IMR-90 (cell line): ENCODE measurements around the gene OXLD1. TPM values are rescaled to one million over a fixed set of nuclear protein-coding genes. Genes with fewer than 3 reads are reported as not detected.

Experiments
- ATAC-seq: fragments of 200-7000 bp; cut with Tn5 transposase; 2 replicates; pipeline ENCODE4 v1.9.1; 2020; ENCODE audit warnings: low read depth, mild to moderate bottlenecking, moderate library complexity
- BruUV-seq: library from RNA; stranded (reverse); fragments of 400-500 nt; replicated peaks from 2 replicates; lab custom pipeline; 2021; lab: Mats Ljungman, UMichigan
- CTCF ChIA-PET: fragments of 300-600 bp; formaldehyde crosslinking; extraction: SDS; loops from one replicate; lab custom pipeline; 2021; ENCODE audit warnings: antibody characterized with exemption; lab: Yijun Ruan, JAX
- POLR2A ChIA-PET: fragments of 300-600 bp; sonication (Branson Sonifier 250); formaldehyde crosslinking; loops from one replicate; lab custom pipeline; 2022; ENCODE audit warnings: antibody characterized with exemption; ENCODE audit not compliant: unreplicated experiment; lab: Charles Lee
- DNase-seq: peaks from one replicate; pipeline ENCODE4 v3.0.0; 2013
- H2AFZ ChIP-seq: replicated peaks from 2 replicates; pipeline ENCODE3; 2013; ENCODE audit warnings: low read length, mild to moderate bottlenecking; ENCODE audit not compliant: poor library complexity
- H2AK5ac ChIP-seq: 2 replicates; pipeline ENCODE4 v1.6.1; 2013; ENCODE audit warnings: low read depth, low read length, inconsistent platforms
- H2AK9ac ChIP-seq: replicated peaks from 2 replicates; pipeline ENCODE3; 2013; ENCODE audit warnings: mild to moderate bottlenecking, low read depth, low read length, moderate library complexity; ENCODE audit not compliant: poor library complexity
- H2BK120ac ChIP-seq: 2 replicates; pipeline ENCODE4 v1.6.1; 2013; ENCODE audit warnings: low read depth, low read length, inconsistent platforms
- H2BK15ac ChIP-seq: 3 replicates; pipeline ENCODE4 v1.6.1; 2013; ENCODE audit warnings: low read depth, low read length, inconsistent platforms
- H2BK20ac ChIP-seq: 2 replicates; pipeline ENCODE4 v1.6.1; 2013; ENCODE audit warnings: low read depth, mild to moderate bottlenecking, inconsistent platforms, low read length, moderate library complexity
- H2BK5ac ChIP-seq: 2 replicates; pipeline ENCODE4 v1.6.1; 2013; ENCODE audit warnings: mild to moderate bottlenecking, low read depth, low read length, inconsistent platforms; ENCODE audit not compliant: poor library complexity, severe bottlenecking
- H3K14ac ChIP-seq: replicated peaks from 2 replicates; pipeline ENCODE4 v1.6.1; 2013; ENCODE audit warnings: low read depth, low read length, inconsistent platforms
- H3K18ac ChIP-seq: 2 replicates; pipeline ENCODE4 v1.6.1; 2013; ENCODE audit warnings: low read depth, low read length, control low read depth
- H3K23ac ChIP-seq: 2 replicates; pipeline ENCODE4 v1.6.1; 2013; ENCODE audit warnings: low read depth, low read length, inconsistent platforms
- H3K27ac ChIP-seq: 2 replicates; pipeline ENCODE4 v1.5.1; 2013; ENCODE audit warnings: mild to moderate bottlenecking, control low read depth, low read length; ENCODE audit not compliant: insufficient read depth
- H3K27me3 ChIP-seq: 2 replicates; pipeline ENCODE4 v1.6.1; 2013; ENCODE audit warnings: low read length; ENCODE audit not compliant: control insufficient read depth, insufficient read depth
- H3K36me3 ChIP-seq: 2 replicates; pipeline ENCODE4 v1.6.1; 2013; ENCODE audit warnings: low read length, mixed read lengths; ENCODE audit not compliant: control insufficient read depth, insufficient read depth
- H3K4ac ChIP-seq: 2 replicates; pipeline ENCODE4 v1.6.1; 2013; ENCODE audit warnings: low read depth, low read length, inconsistent platforms
- H3K4me1 ChIP-seq: 2 replicates; pipeline ENCODE4 v1.6.1; 2013; ENCODE audit warnings: low read length, mixed read lengths; ENCODE audit not compliant: control insufficient read depth, insufficient read depth
- H3K4me2 ChIP-seq: 2 replicates; pipeline ENCODE4 v1.6.1; 2013; ENCODE audit warnings: low read depth, mild to moderate bottlenecking, control low read depth, low read length, moderate library complexity
- H3K4me3 ChIP-seq: 2 replicates; pipeline ENCODE4 v1.5.1; 2013; ENCODE audit warnings: low read depth, mild to moderate bottlenecking, control low read depth, low read length, moderate library complexity; ENCODE audit not compliant: insufficient read depth
- H3K56ac ChIP-seq: 2 replicates; pipeline ENCODE4 v1.6.1; 2013; ENCODE audit warnings: low read length, inconsistent platforms; ENCODE audit not compliant: insufficient read depth; ENCODE audit errors: extremely low read depth
- H3K79me1 ChIP-seq, 2 experiments: 2 replicates each; pipeline ENCODE4 v1.6.1; 2013; ENCODE audit warnings: low read length in 2 of 2, inconsistent platforms in 1 of 2, low read depth in 1 of 2
- H3K9ac ChIP-seq: 2 replicates; pipeline ENCODE4 v1.6.1; 2013; ENCODE audit warnings: low read depth, low read length, control low read depth
- H3K9me1 ChIP-seq: 2 replicates; pipeline ENCODE4 v1.6.1; 2013; ENCODE audit warnings: low read length, inconsistent platforms; ENCODE audit not compliant: insufficient read depth
- H3K9me3 ChIP-seq: 2 replicates; pipeline ENCODE4 v1.6.1; 2013; ENCODE audit warnings: low read length; ENCODE audit not compliant: control insufficient read depth, insufficient read depth
- H4K20me1 ChIP-seq: 2 replicates; pipeline ENCODE4 v1.6.1; 2013; ENCODE audit warnings: low read length, inconsistent platforms; ENCODE audit not compliant: insufficient read depth
- H4K5ac ChIP-seq: 2 replicates; pipeline ENCODE4 v1.6.1; 2013; ENCODE audit warnings: mild to moderate bottlenecking, low read depth, low read length, control low read depth
- H4K8ac ChIP-seq, 2 experiments: 2 replicates each; pipeline ENCODE4 v1.6.1; 2013; ENCODE audit warnings: low read depth in 2 of 2, low read length in 2 of 2, control low read depth in 1 of 2, inconsistent platforms in 1 of 2
- H4K91ac ChIP-seq: 2 replicates; pipeline ENCODE4 v1.6.1; 2013; ENCODE audit warnings: low read depth, low read length, inconsistent platforms; ENCODE audit not compliant: insufficient read depth
- BHLHE40 ChIP-seq: fragments of 150-350 bp; IDR thresholded peaks from 2 replicates; pipeline ENCODE4 v1.6.1; 2016; ENCODE audit warnings: mild to moderate bottlenecking, low read depth, low read length
- CEBPB ChIP-seq: IDR thresholded peaks from 2 replicates; pipeline ENCODE4 v1.6.1; 2012; ENCODE audit warnings: low read depth, low read length, improper control_type of control experiment
- CHD1 ChIP-seq: IDR thresholded peaks from 2 replicates; pipeline ENCODE4 v1.6.1; 2012; ENCODE audit warnings: low read depth, low read length, improper control_type of control experiment
- FOS ChIP-seq: fragments of 150-350 bp; IDR thresholded peaks from 2 replicates; pipeline ENCODE4 v1.6.1; 2016; ENCODE audit warnings: low read depth, low read length
- MAFK ChIP-seq: IDR thresholded peaks from 2 replicates; pipeline ENCODE4 v1.6.1; 2012; ENCODE audit warnings: low read depth, low read length, improper control_type of control experiment
- MAZ ChIP-seq: IDR thresholded peaks from 2 replicates; pipeline ENCODE4 v1.6.1; 2012; ENCODE audit warnings: low read depth, mild to moderate bottlenecking, low read length, improper control_type of control experiment, moderate library complexity, borderline replicate concordance
- MXI1 ChIP-seq: IDR thresholded peaks from 2 replicates; pipeline ENCODE4 v1.6.1; 2012; ENCODE audit warnings: low read depth, mild to moderate bottlenecking, low read length, moderate library complexity, borderline replicate concordance
- NFE2L2 ChIP-seq: fragments of 150-350 bp; IDR thresholded peaks from 2 replicates; pipeline ENCODE4 v1.6.1; 2016; ENCODE audit warnings: low read depth, mild to moderate bottlenecking, low read length
- POLR2A ChIP-seq: IDR thresholded peaks from 2 replicates; pipeline ENCODE4 v1.6.1; 2012; ENCODE audit warnings: mild to moderate bottlenecking, low read depth, low read length
- RAD21 ChIP-seq: IDR thresholded peaks from 2 replicates; pipeline ENCODE4 v1.6.1; 2012; ENCODE audit warnings: low read length, improper control_type of control experiment
- RCOR1 ChIP-seq: IDR thresholded peaks from 2 replicates; pipeline ENCODE4 v1.6.1; 2012; ENCODE audit warnings: mild to moderate bottlenecking, low read length, improper control_type of control experiment; ENCODE audit not compliant: insufficient replicate concordance
- SMC3 ChIP-seq: fragments of 150-350 bp; IDR thresholded peaks from 2 replicates; pipeline ENCODE4 v1.6.1; 2016; ENCODE audit warnings: low read depth, mild to moderate bottlenecking, antibody characterized with exemption, low read length, moderate library complexity
- whole genome bisulfite sequencing, 2 experiments: methylation state at CpG; one replicate each; pipeline versions ENCODE4 v1.1.5 to v1.1.7; 2013; ENCODE audit warnings: missing lambda C conversion rate in 2 of 2; ENCODE audit not compliant: insufficient read length in 1 of 2; ENCODE audit errors: extremely low coverage in 2 of 2; 5-methylcytosine and 5-hydroxymethylcytosine counted together
- dilution Hi-C: fragments of 300-500 bp; cut with HindIII; formaldehyde crosslinking; loops from one replicate; pipeline ENCODE4 v1.14.3; 2018; ENCODE audit warnings: low sequenced_read_pairs; ENCODE audit not compliant: unreplicated experiment
- in situ Hi-C: fragments of 300-500 bp; cut with MboI; formaldehyde crosslinking; loops from 3 replicates; pipeline ENCODE4 v1.14.3; 2019; ENCODE audit warnings: low sequenced_read_pairs, inconsistent platforms, mixed read lengths
- intact Hi-C: fragments of 100-400 bp; cut with micrococcal nuclease; formaldehyde crosslinking; loops from 2 replicates; pipeline ENCODE4 v1.10.0; 2022
- polyA plus RNA-seq, 3 experiments: library from polyadenylated mRNA; depleted of rRNA; stranded (reverse); fragments of >200 nt; gene quantifications; 2 replicates each; pipeline ENCODE4 v1.2.3, GENCODE V29; 2012; ENCODE audit warnings: low replicate concordance in 1 of 3
- total RNA-seq: library from RNA; depleted of rRNA; stranded (reverse); fragments of >200 nt; gene quantifications from 2 replicates; pipeline ENCODE4 v1.2.3, GENCODE V29; 2012
- TF ChIP-seq, protein P1 (sequence below): fragments of 150-350 bp; IDR thresholded peaks from 2 replicates; pipeline ENCODE4 v1.6.1; 2016; ENCODE audit warnings: low read depth, mild to moderate bottlenecking, low read length, moderate library complexity, borderline replicate concordance
- TF ChIP-seq, protein P2 (sequence below): conservative IDR thresholded peaks from 2 replicates; pipeline ENCODE4 v1.5.1; 2012; ENCODE audit warnings: mild to moderate bottlenecking, low read depth, low read length, improper control_type of control experiment

OXLD1 gene
- total and polyA plus RNA-seq, 2 of the 4 experiments (the other 2 are of a cell fraction): 9.9 to 22.3 TPM

DNA sequence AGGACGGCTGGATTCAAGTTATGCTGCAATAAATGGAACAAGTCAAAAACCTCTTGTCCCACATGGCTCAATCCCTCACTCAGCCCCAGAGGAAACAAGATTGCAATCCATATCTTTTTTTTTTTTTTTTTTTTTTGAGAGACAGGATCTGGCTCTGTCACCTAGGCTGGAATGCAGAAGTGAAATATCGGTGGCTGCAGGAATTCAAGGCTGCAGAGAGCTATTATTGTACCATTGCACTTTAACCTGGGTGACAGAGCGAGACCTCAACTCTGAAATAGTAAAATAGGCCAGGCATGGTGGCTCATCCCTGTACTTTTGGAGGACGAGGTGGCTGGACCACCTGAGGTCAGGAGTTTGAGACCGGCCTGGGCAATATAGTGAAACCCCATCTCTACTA, 7.4 kb downstream of the OXLD1 start:
- ChIA-PET POLR2A (no interaction called here), CTCF (interaction anchor here (0.7 kb wide), 1 partner anchor 353 kb away, joined by 4 read pairs; no protein-coding TSS in a partner anchor)
- Histone ChIP-seq H3K27ac (no peak overlapping the region), H4K8ac (no peak overlapping the region), H2BK5ac (no peak overlapping the region), H3K4ac (no peak overlapping the region), H2BK15ac (no peak overlapping the region), H3K9ac (no peak overlapping the region), H3K9me1 (peaks cover 3% of the 10 kb centered on the region; the same call in 1 of the 2 replicates), H3K18ac (no peak overlapping the region), H3K79me1 (peaks cover 0 to 3% of the 10 kb centered on the region in 2 experiments; a peak in 1 of 4 replicates), H4K20me1 (no peaks in the 10 kb centered on the region), H2AK9ac (no peak overlapping the region), H2BK120ac (no peak overlapping the region), H2BK20ac (no peak overlapping the region), H3K36me3 (peaks cover under 1% of the 10 kb centered on the region; the same call in 1 of the 2 replicates), H3K4me1 (no peaks in the 10 kb centered on the region), H3K9me3 (no peaks in the 10 kb centered on the region), H3K27me3 (no peaks in the 10 kb centered on the region), H4K5ac (no peak overlapping the region), H2AK5ac (no peak overlapping the region), H3K23ac (no peak overlapping the region), H3K4me3 (no peak overlapping the region), H2AFZ (no peak overlapping the region), H4K91ac (no peak overlapping the region), H3K14ac (no peak overlapping the region), H3K56ac (no peak overlapping the region), H3K4me2 (no peak overlapping the region)
- intact Hi-C loops: no loop called here
- DNase-seq: no peak
- WGBS, 2 experiments: 100% methylated on average over 1 of the region's 5 CpGs; no CpG with 5 or more reads in 1 of the 2 experiments
- BruUV-seq: no TSS peak
- in situ Hi-C loops: no loop called here
- dilution Hi-C loops: no loop called here
- no peak for TF ChIP-seq MAZ
- no peak for TF ChIP-seq CHD1
- no peak for TF ChIP-seq FOS
- no peak for TF ChIP-seq SMC3
- no peak for TF ChIP-seq BHLHE40
- TF ChIP-seq, protein P1, sequence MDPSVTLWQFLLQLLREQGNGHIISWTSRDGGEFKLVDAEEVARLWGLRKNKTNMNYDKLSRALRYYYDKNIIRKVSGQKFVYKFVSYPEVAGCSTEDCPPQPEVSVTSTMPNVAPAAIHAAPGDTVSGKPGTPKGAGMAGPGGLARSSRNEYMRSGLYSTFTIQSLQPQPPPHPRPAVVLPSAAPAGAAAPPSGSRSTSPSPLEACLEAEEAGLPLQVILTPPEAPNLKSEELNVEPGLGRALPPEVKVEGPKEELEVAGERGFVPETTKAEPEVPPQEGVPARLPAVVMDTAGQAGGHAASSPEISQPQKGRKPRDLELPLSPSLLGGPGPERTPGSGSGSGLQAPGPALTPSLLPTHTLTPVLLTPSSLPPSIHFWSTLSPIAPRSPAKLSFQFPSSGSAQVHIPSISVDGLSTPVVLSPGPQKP: no peak
- no peak for TF ChIP-seq MAFK
- TF ChIP-seq MXI1: no peak
- TF ChIP-seq POLR2A: no peak
- TF ChIP-seq RCOR1: no peak
- no peak for TF ChIP-seq NFE2L2
- TF ChIP-seq CEBPB: no peak
- TF ChIP-seq, protein P2, sequence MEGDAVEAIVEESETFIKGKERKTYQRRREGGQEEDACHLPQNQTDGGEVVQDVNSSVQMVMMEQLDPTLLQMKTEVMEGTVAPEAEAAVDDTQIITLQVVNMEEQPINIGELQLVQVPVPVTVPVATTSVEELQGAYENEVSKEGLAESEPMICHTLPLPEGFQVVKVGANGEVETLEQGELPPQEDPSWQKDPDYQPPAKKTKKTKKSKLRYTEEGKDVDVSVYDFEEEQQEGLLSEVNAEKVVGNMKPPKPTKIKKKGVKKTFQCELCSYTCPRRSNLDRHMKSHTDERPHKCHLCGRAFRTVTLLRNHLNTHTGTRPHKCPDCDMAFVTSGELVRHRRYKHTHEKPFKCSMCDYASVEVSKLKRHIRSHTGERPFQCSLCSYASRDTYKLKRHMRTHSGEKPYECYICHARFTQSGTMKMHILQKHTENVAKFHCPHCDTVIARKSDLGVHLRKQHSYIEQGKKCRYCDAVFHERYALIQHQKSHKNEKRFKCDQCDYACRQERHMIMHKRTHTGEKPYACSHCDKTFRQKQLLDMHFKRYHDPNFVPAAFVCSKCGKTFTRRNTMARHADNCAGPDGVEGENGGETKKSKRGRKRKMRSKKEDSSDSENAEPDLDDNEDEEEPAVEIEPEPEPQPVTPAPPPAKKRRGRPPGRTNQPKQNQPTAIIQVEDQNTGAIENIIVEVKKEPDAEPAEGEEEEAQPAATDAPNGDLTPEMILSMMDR: no peak
- TF ChIP-seq RAD21: no peak
- no peak for ATAC-seq
